SJSA1 (cell line): ENCODE results near the gene XRRA1. TPM values are rescaled to one million over a fixed set of nuclear protein-coding genes. Genes with fewer than 3 reads are reported as not detected.
A peak's percentile ranks its signal among the peaks of the same experiment; 100 is the strongest.
"Not testable (repeated sequence)": the region's sequence is repeated elsewhere in the genome, so short reads cannot be mapped to it uniquely, and the experiment has no call there.

Source experiments
- DNase-seq, 2 experiments: peaks; one replicate each; pipeline ENCODE4 v3.0.0-alpha.2; 2015 to 2020; ENCODE audit warnings: low spot score in 2 of 2, low read depth in 1 of 2
- H3K27ac ChIP-seq: fragments of 250-450 bp; sonication (Bioruptor Pico); 2 replicates; pipeline ENCODE4 v1.5.1; 2020; ENCODE audit warnings: mild to moderate bottlenecking, moderate library complexity
- H3K27me3 ChIP-seq: fragments of 250-450 bp; sonication (Bioruptor Pico); replicated peaks from 2 replicates; pipeline ENCODE4 v1.5.1; 2020; ENCODE audit warnings: mild to moderate bottlenecking, moderate library complexity
- H3K36me3 ChIP-seq: fragments of 250-450 bp; sonication (Bioruptor Pico); 2 replicates; pipeline ENCODE4 v1.5.1; 2020; ENCODE audit warnings: mild to moderate bottlenecking
- H3K4me1 ChIP-seq: fragments of 250-450 bp; sonication (Bioruptor Pico); replicated peaks from 2 replicates; pipeline ENCODE4 v1.6.1; 2021; ENCODE audit warnings: mild to moderate bottlenecking
- H3K4me3 ChIP-seq: fragments of 250-450 bp; sonication (Bioruptor Pico); 2 replicates; pipeline ENCODE4 v1.5.1; 2020; ENCODE audit warnings: mild to moderate bottlenecking
- H3K9me3 ChIP-seq: fragments of 250-450 bp; sonication (Bioruptor Pico); replicated peaks from 2 replicates; pipeline ENCODE4 v1.5.1; 2020; ENCODE audit warnings: mild to moderate bottlenecking
- total RNA-seq: library from RNA; depleted of rRNA; stranded (reverse); fragments of >200 nt; shearing (Covaris generic); gene quantifications from 2 replicates; pipeline ENCODE4 v1.2.3, GENCODE V29; 2014; rRNA removed

XRRA1 gene, protein sequence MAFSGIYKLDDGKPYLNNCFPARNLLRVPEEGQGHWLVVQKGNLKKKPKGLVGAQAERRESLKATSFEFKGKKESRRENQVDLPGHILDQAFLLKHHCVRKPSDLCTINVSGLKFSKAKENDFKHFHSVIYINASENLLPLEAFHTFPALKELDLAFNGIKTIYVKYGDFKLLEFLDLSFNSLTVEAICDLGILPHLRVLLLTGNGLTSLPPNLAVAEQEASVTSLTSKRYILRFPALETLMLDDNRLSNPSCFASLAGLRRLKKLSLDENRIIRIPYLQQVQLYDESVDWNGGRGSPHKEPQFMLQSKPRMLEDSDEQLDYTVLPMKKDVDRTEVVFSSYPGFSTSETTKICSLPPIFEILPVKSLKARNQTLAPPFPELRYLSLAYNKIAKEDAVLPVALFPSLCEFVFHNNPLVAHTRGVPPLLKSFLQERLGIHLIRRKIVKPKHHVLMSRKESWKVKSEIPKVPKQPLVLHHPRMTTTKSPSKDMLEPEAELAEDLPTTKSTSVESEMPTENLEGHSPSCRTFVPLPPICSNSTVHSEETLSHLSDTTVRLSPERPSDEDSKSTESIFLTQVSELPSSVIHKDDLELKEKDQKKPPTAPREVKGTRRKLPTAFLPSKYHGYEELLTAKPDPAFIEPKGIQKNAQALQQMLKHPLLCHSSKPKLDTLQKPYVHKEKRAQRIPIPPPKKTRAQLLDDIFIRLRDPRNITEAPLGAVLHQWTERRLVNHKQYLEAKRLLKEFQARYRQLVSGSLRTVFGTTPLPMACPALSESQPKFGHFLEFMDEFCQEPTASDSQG
- 2.2 and 3.6 TPM in 2 replicates for total RNA-seq

DNA sequence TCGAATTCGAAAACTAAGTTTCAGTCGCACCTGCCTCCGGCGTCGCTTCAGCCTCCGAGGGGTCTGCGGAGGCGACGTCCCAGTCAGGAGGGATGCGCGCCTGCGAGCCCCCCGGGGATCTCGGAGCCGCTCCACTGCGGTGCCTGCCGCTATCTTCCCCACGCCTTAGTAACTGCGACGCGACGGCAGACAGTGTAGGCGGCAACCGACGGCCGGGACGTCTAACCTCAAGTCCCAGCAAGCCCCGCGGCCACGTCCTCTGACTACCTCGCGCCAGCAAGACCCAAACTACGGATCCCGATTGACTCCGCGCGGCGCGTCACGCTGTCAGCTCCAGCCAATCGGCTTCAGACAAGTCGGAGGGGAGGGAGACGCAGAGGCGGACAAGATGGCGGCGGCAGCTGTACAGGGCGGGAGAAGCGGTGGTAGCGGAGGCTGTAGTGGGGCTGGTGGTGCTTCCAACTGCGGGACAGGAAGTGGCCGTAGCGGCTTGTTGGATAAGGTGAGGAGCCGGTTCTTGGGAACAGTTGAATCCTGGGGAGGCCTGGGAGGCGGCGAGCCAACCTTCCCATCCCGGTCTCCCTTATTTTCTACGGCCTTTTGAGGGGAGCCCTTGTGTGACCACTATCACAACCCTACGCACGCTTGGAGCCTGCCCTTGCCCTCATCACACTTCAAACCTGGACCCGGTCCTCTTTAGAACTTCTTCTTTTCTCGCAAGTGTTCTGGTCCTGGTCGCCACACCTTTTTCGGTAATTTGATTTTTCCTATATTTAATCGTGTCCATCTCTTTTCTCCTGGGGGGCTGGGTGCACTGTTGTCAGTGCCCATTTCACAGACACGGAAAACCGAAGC lies at the start of gene XRRA1, which contains the start of gene SPCS2:
TSS of gene XRRA1 (minus strand) at position 194 of the 855 bp plus-strand sequence. CDS start 8,213 bp downstream, outside the sequence.
TSS of gene SPCS2 (plus strand) at position 369 of the 855 bp plus-strand sequence. CDS start at position 389, 20 bp downstream.
- H3K36me3 ChIP-seq: no peaks in the 10 kb centered on the region
- DNase-seq: peak; percentile 82 to 95

GRCh38 chr11:74992852-74993251 lies 44.0 kb upstream of the XRRA1 start:
- Histone ChIP-seq H3K27me3 (no peaks in the 10 kb centered on the region), H3K9me3 (no peaks in the 10 kb centered on the region), H3K36me3 (0 out of 2 replicates have a peak, but pooled peaks cover 4% of the 10 kb centered on the region), H3K4me1 (no peaks in the 10 kb centered on the region), H3K4me3 (no peak overlapping the region), H3K27ac (no peak overlapping the region)
- DNase-seq: no peak

More for the DNA sequence above, at the start of gene XRRA1, which contains the start of gene SPCS2:
- Histone ChIP-seq H3K4me3 (peak within 1 kb of the TSS; percentile 71), H3K27me3 (no peaks in the 10 kb centered on the region), H3K27ac (peak within 1 kb of the TSS; percentile 72), H3K4me1 (no peaks in the 10 kb centered on the region), H3K9me3 (no peaks in the 10 kb centered on the region)

DNA sequence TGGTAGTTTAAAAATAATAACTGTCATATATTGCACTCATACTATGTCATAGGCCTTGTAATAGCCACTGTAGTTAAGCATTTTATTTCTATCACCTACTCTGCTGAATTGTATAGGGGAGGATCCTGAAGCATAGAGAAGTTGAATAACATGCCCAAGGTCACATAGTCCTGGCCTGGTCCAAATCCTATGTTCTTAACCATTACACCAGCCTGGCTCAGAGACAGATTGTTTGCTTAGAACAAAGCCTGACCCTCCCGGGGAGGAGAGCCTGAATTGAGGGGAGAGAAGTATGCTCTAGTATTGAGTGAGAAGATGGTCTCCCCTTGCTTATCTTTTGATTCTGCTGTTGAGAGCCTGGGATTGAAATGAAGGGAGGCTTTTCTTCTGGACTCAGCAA lies 42.0 kb upstream of the XRRA1 start:
- Histone ChIP-seq H3K36me3 (0 out of 2 replicates have a peak, but pooled peaks cover 4% of the 10 kb centered on the region), H3K4me3 (no peak overlapping the region), H3K4me1 (no peaks in the 10 kb centered on the region), H3K27ac (no peak overlapping the region), H3K9me3 (no peaks in the 10 kb centered on the region), H3K27me3 (no peaks in the 10 kb centered on the region)
- DNase-seq: no peak

- not testable (repeated sequence) for H3K27ac ChIP-seq, H3K9me3 ChIP-seq, H3K4me3 ChIP-seq, H3K36me3 ChIP-seq, H3K27me3 ChIP-seq, H3K4me1 ChIP-seq, DNase-seq
Measured at GRCh38 chr11:74990150-74990549, 41.3 kb upstream of the XRRA1 start.

GRCh38 chr11:74989260-74989638 lies 40.4 kb upstream of the XRRA1 start:
- H3K9me3 ChIP-seq: no peaks in the 10 kb centered on the region
- DNase-seq: no peak
- peak overlapping the region; percentile 67 for H3K27ac ChIP-seq
- no peaks in the 10 kb centered on the region for H3K4me1 ChIP-seq
- H3K27me3 ChIP-seq: no peaks in the 10 kb centered on the region
- no peaks in the 10 kb centered on the region for H3K36me3 ChIP-seq
- peak overlapping the region; percentile 63 for H3K4me3 ChIP-seq

- peak within 1 kb of the TSS; percentile 63 for H3K4me3 ChIP-seq
- no peaks in the 10 kb centered on the region for H3K27me3 ChIP-seq
- peak within 1 kb of the TSS; percentile 67 for H3K27ac ChIP-seq
- DNase-seq: peak; percentile 42 to 68
- no peaks in the 10 kb centered on the region for H3K9me3 ChIP-seq
- no peaks in the 10 kb centered on the region for H3K36me3 ChIP-seq
- H3K4me1 ChIP-seq: no peaks in the 10 kb centered on the region
Measured at GRCh38 chr11:74988541-74989259, 39.8 kb upstream of the XRRA1 start, which contains the start of gene NEU3. Gene NEU3 (plus strand): TSS chr11:74988933. CDS start chr11:74989061, 128 bp downstream.

- no peaks in the 10 kb centered on the region for H3K9me3 ChIP-seq
- no peak overlapping the region for H3K27ac ChIP-seq
- H3K4me1 ChIP-seq: no peaks in the 10 kb centered on the region
- H3K27me3 ChIP-seq: no peaks in the 10 kb centered on the region
- no peak overlapping the region for H3K4me3 ChIP-seq
- DNase-seq: no peak
- no peaks in the 10 kb centered on the region for H3K36me3 ChIP-seq
Measured at GRCh38 chr11:74984730-74985129, 35.8 kb upstream of the XRRA1 start.

- Histone ChIP-seq H3K4me1 (no peaks in the 10 kb centered on the region), H3K4me3 (no peak overlapping the region), H3K27me3 (no peaks in the 10 kb centered on the region), H3K27ac (no peak overlapping the region), H3K9me3 (no peaks in the 10 kb centered on the region), H3K36me3 (no peaks in the 10 kb centered on the region)
- DNase-seq: no peak
Measured at GRCh38 chr11:74984070-74984469, 35.2 kb upstream of the XRRA1 start.

GRCh38 chr11:74981888-74982287 lies 33.0 kb upstream of the XRRA1 start:
- DNase-seq: no peak
- Histone ChIP-seq H3K27ac (no peak overlapping the region), H3K4me1 (no peaks in the 10 kb centered on the region)

DNA sequence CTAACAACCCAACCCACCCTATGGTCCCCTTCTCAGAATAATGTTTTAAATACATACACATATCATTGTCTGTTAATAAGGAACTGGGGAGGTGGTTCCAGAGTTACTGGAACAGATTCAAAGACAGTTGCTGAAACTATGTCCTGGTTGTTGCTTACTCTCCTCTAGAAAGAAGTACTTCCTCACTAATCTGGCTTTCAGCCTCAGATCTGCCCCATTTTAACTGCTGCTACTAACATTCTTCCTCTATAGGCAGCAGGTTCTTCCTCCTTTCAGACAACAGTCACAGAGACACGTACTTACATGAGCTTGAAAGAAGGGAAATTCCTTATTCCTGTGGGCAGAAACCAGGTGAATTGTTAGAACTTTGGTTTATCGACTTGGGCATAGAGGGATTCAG lies 31.7 kb upstream of the XRRA1 start:
- no peaks in the 10 kb centered on the region for H3K9me3 ChIP-seq
- peaks cover 5% of the 10 kb centered on the region; the same call in 1 of the 2 replicates for H3K36me3 ChIP-seq
- H3K4me1 ChIP-seq: no peaks in the 10 kb centered on the region
- H3K27me3 ChIP-seq: no peaks in the 10 kb centered on the region
- no peak overlapping the region for H3K27ac ChIP-seq
- no peak for DNase-seq
- no peak overlapping the region for H3K4me3 ChIP-seq

More at GRCh38 chr11:74981888-74982287, 33.0 kb upstream of the XRRA1 start:
- Histone ChIP-seq H3K36me3 (peaks cover 5% of the 10 kb centered on the region; the same call in 1 of the 2 replicates), H3K27me3 (no peaks in the 10 kb centered on the region), H3K9me3 (no peaks in the 10 kb centered on the region), H3K4me3 (no peak overlapping the region)

- Histone ChIP-seq H3K4me1 (no peaks in the 10 kb centered on the region), H3K4me3 (no peak overlapping the region), H3K36me3 (peaks cover 7% of the 10 kb centered on the region; the same call in 1 of the 2 replicates), H3K27me3 (no peaks in the 10 kb centered on the region), H3K9me3 (no peaks in the 10 kb centered on the region), H3K27ac (no peak overlapping the region)
- no peak for DNase-seq
Measured at GRCh38 chr11:74978041-74978440, 29.1 kb upstream of the XRRA1 start.

- Histone ChIP-seq H3K36me3 (peaks cover 13% of the 10 kb centered on the region), H3K9me3 (no peaks in the 10 kb centered on the region), H3K27ac (no peak overlapping the region), H3K27me3 (no peaks in the 10 kb centered on the region), H3K4me3 (no peak overlapping the region), H3K4me1 (peaks cover 6% of the 10 kb centered on the region)
- DNase-seq: no peak
Measured at GRCh38 chr11:74971424-74971823, 22.5 kb upstream of the XRRA1 start.
